Measurements from ENCODE around the gene ZNF324.
"Not testable (repeated sequence)": the region's sequence is repeated elsewhere in the genome, so short reads cannot be mapped to it uniquely, and the experiment has no call there.

The ZNF324 gene

DNA sequence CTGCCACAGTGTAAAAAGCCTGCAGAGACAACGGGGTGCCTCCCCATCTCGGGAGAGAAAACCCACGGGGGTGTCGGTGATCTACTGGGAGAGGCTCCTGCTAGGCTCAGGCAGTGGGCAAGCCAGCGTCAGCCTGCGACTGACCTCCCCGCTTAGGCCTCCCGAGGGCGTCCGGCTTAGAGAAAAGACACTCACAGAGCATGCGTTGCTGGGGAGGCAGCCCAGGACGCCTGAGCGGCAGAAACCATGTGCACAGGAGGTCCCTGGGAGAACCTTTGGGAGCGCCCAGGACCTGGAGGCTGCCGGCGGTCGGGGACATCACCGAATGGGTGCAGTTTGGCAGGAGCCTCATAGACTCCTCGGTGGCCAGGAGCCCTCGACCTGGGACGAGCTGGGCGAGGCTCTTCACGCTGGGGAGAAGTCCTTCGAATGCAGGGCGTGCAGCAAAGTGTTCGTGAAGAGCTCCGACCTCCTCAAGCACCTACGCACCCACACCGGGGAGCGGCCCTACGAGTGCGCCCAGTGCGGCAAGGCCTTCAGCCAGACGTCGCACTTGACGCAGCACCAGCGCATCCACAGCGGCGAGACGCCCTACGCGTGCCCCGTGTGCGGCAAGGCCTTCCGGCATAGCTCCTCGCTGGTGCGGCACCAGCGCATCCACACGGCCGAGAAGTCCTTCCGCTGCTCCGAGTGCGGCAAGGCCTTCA lies 4.1 kb downstream of the ZNF324 start:
- not testable (repeated sequence) for DNase-seq (ENCODE audit: low read depth in 4 of 4, low spot score in 1 of 4)

DNA sequence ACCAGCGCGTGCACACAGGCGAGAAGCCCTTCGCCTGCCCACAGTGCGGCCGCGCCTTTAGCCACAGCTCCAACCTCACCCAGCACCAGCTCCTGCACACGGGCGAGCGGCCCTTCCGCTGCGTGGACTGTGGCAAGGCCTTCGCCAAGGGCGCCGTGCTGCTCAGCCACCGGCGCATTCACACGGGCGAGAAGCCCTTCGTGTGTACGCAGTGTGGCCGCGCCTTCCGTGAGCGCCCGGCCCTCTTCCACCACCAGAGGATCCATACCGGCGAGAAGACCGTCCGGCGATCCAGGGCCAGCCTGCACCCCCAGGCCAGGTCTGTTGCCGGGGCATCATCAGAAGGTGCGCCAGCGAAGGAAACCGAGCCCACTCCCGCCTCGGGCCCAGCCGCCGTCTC lies 4.9 kb downstream of the ZNF324 start:
- no peak for DNase-seq (ENCODE audit: low read depth in 4 of 4, low spot score in 1 of 4)

DNA sequence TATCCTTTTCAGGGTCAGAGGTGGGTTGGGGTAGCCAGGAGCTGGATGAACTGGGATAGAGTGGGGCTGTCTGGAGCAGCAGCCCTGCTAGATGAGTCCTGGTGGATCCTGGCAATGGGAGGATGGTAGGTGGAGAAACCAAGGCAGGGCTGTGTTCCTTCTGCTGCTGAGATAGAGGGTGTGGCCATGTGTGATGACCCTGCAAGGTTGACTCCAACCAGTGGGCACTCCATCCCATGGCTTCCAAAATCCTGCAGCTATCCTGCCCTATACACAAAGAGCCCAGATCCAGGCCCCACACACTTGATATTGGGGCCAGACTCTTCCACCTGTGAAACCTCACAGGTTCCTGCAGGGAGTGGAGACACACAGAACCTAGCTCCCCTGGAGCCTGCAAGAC lies 6.9 kb downstream of the ZNF324 start:
- DNase-seq (ENCODE audit: low read depth in 4 of 4, low spot score in 1 of 4): no peak

DNA sequence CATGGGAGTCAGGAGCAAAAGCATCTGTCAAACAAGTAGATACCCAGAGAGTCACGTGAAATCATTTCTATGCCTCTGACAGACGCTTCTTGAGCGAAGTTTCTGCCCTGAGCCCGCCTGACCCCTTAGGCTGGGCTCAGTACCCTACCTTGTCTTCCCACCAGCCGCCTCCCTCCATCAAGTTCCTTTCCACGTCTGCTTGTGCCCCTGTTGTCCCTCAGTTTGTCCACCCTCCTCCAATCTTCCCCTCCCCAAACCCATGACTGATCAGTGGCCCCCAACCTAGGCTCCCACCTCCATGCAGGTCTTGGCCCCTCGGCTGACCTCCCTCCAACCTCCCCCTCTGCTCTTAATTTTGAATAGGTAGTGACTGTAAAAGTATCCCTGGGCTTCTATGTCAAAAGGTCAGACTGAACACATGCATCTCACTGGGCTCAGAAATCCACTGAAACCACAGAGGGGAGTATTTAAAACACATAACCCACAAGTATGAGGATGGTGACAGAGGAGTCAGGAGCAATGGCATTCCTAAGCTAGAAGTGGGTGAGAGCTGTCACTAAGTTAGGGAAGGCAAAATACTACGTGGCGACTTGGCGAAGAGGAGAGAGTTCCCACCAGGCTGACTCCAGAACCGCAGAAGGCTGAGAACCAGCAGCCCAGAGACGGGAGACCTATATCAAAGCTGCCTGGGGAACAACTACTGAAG lies 7.6 kb downstream of the ZNF324 start:
- no peak for DNase-seq (ENCODE audit: low read depth in 4 of 4, low spot score in 1 of 4)

DNA sequence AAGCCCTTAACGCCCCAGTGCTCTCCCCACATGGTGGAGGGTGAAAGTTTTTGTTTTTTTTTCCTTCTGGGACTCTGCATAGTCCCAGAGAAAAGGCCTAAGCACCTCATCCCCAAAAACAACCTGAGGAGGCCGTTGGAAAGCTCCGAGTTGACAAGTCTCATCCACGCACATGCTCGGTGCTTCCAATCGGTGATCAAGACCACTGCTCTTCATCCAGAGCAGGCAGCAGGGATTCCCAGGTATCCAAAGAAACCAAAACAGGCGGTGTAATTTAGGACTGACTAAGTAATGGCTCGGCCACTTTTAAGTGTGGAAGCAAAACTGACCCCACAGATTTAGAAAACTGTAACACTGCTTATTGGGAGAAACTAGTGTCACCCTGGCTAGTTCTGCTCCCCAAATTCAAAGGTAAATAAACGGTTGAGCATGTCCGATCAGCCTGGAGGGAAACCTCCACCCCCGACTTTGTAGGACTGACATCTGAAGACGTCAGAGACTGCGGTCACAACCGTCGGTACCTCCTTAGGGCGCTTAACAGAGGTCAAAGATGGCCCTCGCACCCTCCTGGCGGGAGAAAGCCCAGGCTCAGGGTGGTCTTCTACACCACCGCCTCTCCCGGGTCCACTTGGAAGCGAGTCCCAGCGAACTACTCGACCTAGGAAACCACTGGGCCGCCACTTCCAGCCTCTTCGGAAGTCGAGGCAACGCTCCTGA lies 8.3 kb downstream of the ZNF324 start:
- DNase-seq (ENCODE audit: low read depth in 4 of 4, low spot score in 1 of 4): no peak

DNA sequence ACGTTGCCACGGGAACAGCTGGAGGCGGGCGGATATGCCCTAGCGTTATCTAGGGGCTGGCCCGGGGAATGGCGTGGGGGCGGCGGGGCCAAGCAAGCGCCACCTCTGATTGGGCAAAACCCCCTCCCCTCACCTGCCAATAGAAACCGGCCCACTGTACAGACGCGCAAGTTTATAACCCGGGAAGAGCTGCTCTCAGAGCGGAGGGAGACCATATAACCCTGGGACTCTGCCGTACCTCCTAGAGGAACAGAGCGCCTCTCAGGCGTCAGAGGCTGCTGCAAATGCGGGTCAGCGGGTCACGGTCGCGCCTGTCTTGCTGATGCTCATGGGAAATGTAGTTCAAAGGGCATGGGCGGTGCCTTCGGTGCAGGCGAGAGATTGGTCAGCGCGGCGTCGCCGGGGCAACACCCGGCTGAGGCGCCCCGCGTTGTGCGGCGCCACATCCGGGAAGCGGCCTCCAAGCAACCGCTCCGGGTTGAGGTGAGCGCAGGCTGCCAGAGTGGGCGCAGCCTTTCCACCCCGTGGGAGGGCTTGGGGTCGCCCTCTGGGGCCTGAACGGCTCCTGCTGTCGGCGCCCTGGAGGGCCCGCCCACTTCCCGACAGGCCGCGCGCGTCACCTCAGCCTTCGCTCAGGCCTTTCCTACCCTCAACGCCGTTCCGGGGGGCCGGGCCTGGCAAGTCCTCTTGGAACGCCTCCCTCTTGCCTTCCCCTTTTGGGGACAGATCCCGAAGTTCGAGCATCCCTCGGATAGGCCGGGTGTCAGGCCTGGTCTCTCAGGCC lies 9.0 kb downstream of the ZNF324 start, which contains the start of gene ZNF446:
ZNF446 (plus strand) TSS at position 639 of the 784 bp plus-strand sequence. CDS start 867 bp downstream, outside the sequence.
- peak; percentile 79 to 90 (median 88) for DNase-seq (ENCODE audit: low read depth in 4 of 4, low spot score in 1 of 4)

DNA sequence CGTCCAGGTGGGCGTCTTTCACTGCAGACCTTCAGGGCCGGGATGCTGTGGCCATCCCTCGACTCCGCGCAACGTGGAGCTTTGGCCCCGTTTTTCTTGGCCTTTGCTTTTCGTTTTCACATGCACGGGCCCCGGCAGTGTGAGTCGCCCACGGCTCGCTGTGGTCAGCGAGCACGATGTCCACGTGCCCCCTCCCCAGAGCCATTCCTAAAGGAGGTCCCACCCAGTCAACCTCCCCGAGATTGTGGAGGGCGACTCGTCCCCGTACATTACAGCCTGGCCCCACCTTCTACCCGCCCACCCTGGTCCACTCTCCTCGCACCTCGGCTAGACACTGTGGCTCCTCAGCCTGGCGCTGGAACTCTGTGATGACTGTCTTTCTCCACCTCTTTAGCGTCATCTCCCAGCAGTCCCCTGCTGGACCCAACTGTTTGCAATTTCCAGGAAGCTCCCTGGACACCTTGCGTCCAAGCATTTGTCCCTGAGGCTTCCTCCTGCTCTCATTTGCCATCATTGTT lies 9.7 kb downstream of the ZNF324 start:
- no peak for DNase-seq (ENCODE audit: low read depth in 4 of 4, low spot score in 1 of 4)

DNA sequence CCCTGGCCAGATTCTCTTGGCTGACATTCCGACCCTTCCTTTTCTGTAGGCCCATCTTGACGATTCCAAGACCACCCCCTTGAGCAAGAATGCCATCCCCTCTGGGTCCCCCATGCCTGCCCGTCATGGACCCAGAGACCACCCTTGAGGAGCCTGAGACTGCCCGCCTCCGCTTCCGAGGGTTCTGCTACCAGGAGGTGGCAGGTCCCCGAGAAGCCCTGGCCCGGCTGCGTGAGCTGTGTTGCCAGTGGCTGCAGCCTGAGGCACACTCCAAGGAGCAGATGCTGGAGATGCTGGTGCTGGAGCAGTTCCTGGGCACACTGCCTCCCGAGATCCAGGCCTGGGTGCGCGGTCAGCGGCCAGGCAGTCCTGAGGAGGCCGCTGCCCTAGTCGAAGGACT lies 10.2 kb downstream of the ZNF324 start:
- no peak for DNase-seq (ENCODE audit: low read depth in 4 of 4, low spot score in 1 of 4)

DNA sequence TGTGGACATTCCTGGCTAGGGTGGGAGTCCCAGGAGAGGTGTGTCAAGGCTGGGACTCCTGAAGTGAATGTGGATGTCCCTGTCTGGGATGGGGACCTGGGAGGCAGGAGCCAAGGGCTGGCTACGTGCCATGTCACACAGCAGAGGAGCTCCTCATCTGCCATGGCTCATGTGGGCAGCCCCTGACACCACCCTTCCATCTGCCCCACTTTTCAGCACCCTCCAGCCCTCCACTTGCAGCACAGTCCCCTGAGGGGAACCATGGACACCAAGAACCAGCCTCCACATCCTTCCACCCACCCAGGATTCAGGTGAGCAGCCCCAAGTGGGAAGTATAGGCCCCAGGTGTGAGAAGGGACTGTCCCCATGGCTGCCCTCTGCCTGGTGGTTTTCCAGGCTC lies 11.0 kb downstream of the ZNF324 start:
- no peak for DNase-seq (ENCODE audit: low read depth in 4 of 4, low spot score in 1 of 4)

DNA sequence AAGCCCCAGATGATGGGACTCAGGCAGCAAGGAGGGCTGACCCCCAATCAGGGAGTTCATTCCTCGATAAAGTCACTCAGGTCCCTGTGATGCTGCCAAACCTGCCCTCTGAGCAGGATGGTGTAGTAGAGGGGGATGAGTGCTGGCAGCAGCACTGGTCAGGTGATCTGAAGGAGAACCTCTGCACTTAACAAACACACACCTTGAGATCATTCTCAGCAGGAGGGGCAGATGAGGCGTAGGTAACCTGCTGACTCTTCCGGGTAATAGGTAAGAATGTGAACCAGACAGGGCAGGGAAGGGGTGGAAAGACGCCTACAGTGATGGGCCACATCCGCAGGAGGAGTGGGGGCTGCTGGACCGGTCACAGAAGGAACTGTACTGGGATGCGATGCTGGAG lies 12.4 kb downstream of the ZNF324 start:
- no peak for DNase-seq (ENCODE audit: low read depth in 4 of 4, low spot score in 1 of 4)

DNA sequence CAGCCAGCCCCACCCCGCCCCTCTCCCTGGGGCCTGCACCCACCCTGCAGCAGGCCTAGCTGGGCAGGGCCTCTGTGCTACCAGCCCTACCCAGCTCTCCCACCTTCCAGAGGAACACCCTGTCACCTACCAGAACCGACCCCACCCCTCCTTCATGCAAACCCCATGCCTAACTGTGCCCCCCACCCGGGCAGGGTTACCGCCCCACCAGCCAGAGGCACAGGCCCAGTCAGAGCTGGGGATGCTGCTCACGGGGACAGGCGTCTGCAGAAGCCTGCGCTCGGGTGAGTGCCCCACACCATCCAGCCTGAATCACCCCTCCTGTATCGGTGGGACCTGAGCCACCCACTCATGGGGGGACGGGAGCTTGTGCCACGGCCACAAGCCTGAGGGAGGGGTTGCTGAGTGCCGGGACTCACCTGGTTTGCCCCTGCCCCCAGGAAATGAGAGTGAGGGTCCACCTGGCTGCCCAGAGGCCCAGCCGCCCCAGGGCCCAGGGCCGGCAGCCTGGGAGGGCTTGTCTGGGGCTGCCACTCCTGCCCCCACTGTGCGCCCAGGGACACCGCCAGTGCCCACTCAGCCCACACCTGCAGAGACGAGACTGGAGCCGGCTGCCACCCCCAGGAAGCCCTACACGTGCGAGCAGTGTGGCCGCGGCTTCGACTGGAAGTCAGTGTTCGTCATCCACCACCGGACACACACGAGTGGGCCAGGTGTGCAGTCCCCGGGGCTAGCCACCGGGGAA lies 13.0 kb downstream of the ZNF324 start:
- no peak for DNase-seq (ENCODE audit: low read depth in 4 of 4, low spot score in 1 of 4)

DNA sequence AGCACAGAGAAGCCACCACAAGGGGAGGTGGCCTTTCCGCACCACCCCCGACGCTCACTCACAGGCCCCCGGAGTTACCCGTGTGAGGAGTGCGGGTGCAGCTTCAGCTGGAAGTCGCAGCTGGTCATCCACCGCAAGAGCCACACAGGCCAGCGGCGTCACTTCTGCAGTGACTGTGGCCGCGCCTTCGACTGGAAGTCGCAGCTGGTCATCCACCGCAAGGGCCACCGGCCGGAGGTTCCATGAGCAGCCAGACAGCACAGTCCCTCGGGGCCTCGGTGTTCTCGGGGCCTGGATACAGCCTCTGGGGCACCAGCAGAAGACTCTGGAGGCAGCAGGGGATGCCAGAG lies 13.6 kb downstream of the ZNF324 start:
- DNase-seq (ENCODE audit: low read depth in 4 of 4, low spot score in 1 of 4): no peak

DNA sequence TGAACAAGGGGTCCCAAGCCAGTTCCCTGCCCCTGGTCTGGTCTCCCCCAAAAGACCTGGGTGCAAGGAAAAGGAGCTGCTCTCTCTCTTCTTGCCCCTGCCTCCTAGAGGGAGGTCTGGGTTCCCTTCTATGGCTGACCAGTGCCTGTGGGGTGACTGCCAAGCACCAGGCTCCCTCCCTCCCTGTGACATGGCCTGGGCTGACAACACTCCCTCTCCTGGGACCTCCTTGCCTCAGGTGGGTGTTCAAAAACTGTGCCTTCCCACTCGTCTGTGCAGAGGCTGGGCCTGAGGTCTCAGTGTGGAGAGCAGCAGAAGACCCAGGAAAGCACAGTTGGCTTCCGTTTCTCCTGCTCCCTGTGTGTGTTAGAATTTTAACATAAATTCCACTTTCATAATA lies 14.0 kb downstream of the ZNF324 start:
- DNase-seq (ENCODE audit: low read depth in 4 of 4, low spot score in 1 of 4): no peak

DNA sequence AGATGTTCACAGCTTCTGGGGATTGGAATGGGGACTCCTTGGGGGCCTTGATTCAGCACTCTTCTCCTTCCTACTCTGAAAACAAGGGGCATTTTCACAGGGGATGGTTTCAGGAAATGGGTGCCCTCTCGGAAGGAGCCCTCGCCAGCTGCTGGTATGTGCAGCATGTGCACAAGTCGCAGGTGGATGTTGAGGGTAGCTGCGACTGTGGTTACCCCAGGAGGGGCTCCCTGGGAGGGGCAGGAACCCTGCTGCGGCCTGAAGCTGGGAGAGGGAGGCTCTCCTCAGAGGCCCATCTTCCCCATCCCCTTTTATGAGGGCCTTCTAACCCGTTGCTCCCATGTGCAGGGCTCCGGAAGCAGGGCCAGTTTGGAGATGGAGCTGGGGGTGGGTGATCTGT lies 15.5 kb downstream of the ZNF324 start:
- DNase-seq (ENCODE audit: low read depth in 4 of 4, low spot score in 1 of 4): no peak

DNA sequence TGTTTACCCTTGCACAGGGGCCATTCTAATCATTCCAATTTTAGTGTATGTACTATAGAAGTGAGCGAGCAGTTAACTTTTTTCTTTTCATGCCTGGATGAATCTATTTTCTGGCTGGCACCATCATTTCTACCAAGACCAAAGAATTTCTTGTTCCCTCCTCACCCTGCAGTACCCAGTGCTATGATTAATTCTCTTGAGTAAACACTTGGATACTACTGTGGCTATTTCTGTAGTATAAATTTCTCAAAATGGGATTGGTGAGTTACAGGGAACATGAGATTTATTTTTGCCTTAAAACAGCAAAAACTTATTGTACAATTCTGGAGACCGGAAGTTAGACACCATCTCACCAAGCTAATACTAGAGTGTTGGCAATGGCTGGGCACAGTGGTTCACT lies 16.9 kb downstream of the ZNF324 start:
- DNase-seq (ENCODE audit: low read depth in 4 of 4, low spot score in 1 of 4): no peak

DNA sequence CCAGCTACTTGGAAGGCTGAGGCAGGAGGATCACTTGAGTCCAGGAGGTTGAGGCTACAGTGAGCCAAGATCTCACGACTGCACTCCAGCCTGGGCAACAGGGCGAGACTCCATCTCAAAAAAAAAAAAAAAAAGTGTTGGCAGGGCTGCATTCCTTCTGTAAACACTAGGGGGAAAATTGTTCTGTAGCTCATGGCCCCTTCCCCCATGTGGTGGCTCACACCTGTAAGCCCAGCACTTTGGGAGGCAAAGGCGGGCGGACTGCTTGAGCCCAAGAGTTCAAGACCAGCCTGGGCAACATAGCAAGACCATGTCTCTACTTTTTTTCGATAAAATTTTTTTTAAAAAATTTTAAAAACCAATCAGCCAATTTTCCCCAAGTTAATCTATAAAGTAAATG lies 17.5 kb downstream of the ZNF324 start:
- not testable (repeated sequence) for DNase-seq (ENCODE audit: low read depth in 4 of 4, low spot score in 1 of 4)

DNA sequence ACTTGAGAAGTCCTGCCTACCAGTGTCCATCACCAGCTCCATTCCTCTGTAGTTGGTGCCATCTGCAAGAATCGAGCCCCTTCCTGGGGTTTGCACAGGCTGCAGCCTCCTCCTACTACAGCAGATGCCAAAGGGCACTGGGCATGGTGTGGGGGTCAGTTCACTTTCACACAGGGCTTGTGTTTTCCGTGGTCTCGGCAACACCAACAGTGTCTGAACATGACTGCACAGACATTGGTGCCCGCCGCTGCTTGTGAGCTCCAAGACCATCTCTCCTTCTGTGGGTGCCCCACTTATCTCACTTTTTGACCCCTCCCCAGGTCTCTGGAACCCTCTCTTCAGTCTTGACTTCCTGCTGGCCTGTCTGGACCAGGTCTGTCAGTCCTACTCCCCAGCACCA lies 24.5 kb downstream of the ZNF324 start:
- DNase-seq (ENCODE audit: low read depth in 4 of 4, low spot score in 1 of 4): no peak

DNA sequence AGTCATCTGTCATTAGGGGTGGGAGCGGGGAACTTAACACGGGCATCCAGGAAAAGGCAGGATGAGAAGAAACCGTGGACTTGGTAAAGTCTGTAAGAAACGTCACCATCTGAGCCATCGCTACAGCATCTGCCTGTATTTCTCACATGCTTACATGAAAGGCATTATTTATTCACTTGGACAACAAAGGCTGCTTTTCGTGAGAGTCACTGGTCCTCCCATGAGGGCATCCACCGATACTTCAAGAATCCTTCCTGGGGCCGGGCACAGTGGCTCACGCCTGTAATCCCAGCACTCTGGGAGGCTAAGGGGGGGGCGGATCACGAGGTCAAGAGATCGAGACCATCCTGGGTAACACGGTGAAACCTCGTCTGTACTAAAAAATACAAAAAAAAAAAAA lies 25.4 kb downstream of the ZNF324 start:
- no peak for DNase-seq (ENCODE audit: low read depth in 4 of 4, low spot score in 1 of 4)

DNA sequence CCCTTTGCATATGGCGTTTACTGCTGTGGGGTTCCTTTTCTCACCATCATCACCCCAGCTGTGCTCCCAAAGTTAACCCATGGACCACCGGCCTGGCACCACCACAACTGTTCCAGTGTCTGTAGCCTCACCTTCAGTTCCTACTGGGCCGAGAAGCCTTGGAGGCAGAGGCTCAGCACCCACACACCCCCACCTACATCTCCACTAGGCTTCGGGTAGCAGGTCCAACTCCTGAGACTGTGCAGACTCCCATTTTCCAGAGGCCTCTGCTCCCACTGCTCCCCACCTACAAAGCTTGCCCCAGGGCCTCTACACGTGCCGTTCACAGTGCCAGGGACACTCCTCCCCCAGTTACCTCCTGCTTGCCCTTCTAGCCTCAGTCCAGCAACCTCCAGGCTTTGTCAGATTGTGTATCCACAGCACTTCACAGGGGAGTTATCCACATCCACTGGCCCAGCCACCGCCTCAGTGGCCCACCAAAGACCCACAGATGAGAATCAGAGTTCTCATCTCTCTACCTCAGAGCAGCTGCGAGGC lies 30.8 kb downstream of the ZNF324 start:
- no peak for DNase-seq (ENCODE audit: low read depth in 4 of 4, low spot score in 1 of 4)

DNA sequence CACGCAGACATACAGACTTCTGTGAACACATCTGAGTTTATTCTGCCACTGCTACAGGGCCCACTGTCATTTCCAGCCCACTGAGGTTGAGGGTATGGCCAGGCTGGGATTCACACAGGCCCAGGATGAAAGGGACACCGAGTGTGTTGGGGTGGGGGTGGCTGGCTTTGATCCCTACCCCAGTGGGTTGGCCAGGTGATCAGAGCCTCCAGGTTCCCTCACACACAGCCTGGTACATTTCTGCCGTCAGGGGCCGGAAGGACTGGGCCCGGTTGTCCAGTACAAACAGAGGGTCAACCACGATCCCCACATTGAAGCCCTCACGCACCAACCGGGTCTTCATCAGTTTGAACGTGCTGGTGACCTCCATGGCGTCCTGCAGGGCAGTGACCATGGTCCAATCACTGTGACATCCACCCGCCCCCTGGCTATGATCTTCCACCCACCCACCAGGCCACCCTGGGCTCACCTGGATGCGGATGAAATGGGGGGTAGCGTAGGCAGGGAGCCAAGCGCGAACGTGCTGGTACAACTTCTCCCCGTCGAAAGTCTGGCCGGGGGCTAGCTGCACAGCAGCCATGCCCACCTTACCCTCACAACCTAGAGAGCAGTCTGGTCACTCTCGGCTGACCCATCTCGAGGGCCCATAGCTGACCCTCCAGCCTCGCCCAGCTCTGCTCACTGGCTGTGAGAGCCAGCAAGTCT lies 31.6 kb downstream of the ZNF324 start:
- DNase-seq (ENCODE audit: low read depth in 4 of 4, low spot score in 1 of 4): no peak
